ENCODE measurements around the gene PSMA7.
A peak's percentile ranks its signal among the peaks of the same experiment; 100 is the strongest.

Gene PSMA7

GRCh38 chr20:62171245-62171644, 28.1 kb upstream of the PSMA7 start:
- DNase-seq (ENCODE audit: low read depth) = no peak

- no peak for DNase-seq (ENCODE audit: low read depth)
Measured at GRCh38 chr20:62170536-62170935, 27.3 kb upstream of the PSMA7 start.

- DNase-seq (ENCODE audit: low read depth) = no peak
Measured at GRCh38 chr20:62168890-62169435, 25.8 kb upstream of the PSMA7 start.

GRCh38 chr20:62168061-62168460, 24.9 kb upstream of the PSMA7 start:
- no peak for DNase-seq (ENCODE audit: low read depth)

- DNase-seq (ENCODE audit: low read depth) = no peak
Measured at GRCh38 chr20:62167474-62167873, 24.3 kb upstream of the PSMA7 start.

- DNase-seq (ENCODE audit: low read depth) = no peak
Measured at GRCh38 chr20:62165762-62166399, 22.7 kb upstream of the PSMA7 start.

- no peak for DNase-seq (ENCODE audit: low read depth)
Measured at GRCh38 chr20:62164879-62165761, 21.9 kb upstream of the PSMA7 start.

GRCh38 chr20:62163986-62164762, 21.0 kb upstream of the PSMA7 start:
- no peak for DNase-seq (ENCODE audit: low read depth)

GRCh38 chr20:62163485-62163865, 20.3 kb upstream of the PSMA7 start:
- no peak for DNase-seq (ENCODE audit: low read depth)

GRCh38 chr20:62162765-62163484, 19.7 kb upstream of the PSMA7 start:
- DNase-seq (ENCODE audit: low read depth) = no peak

- no peak for DNase-seq (ENCODE audit: low read depth)
Measured at GRCh38 chr20:62161347-62161746, 18.2 kb upstream of the PSMA7 start.

GRCh38 chr20:62160876-62161275, 17.7 kb upstream of the PSMA7 start:
- DNase-seq (ENCODE audit: low read depth) = no peak

- DNase-seq (ENCODE audit: low read depth) = no peak
Measured at GRCh38 chr20:62160253-62160652, 17.1 kb upstream of the PSMA7 start.

GRCh38 chr20:62159839-62160238, 16.6 kb upstream of the PSMA7 start:
- no peak for DNase-seq (ENCODE audit: low read depth)

GRCh38 chr20:62159052-62159451, 15.9 kb upstream of the PSMA7 start:
- no peak for DNase-seq (ENCODE audit: low read depth)

- DNase-seq (ENCODE audit: low read depth) = no peak
Measured at GRCh38 chr20:62158541-62158940, 15.3 kb upstream of the PSMA7 start.

GRCh38 chr20:62158088-62158400, 14.8 kb upstream of the PSMA7 start:
- DNase-seq (ENCODE audit: low read depth) = no peak

- no peak for DNase-seq (ENCODE audit: low read depth)
Measured at GRCh38 chr20:62157387-62158087, 14.3 kb upstream of the PSMA7 start.

- peak; percentile 46 for DNase-seq (ENCODE audit: low read depth)
Measured at GRCh38 chr20:62156592-62157386, 13.6 kb upstream of the PSMA7 start.

GRCh38 chr20:62156254-62156556, 13.0 kb upstream of the PSMA7 start:
- DNase-seq (ENCODE audit: low read depth) = no peak
